Activated CD4-positive, alpha-beta T cell treated with anti-CD3 and anti-CD28 coated beads for 1 hour (primary cell): ENCODE results near the gene COX7B2.

Experiments
- DNase-seq: peaks from one replicate; pipeline ENCODE4 v3.0.0-alpha.2; 2020

COX7B2 gene

DNA sequence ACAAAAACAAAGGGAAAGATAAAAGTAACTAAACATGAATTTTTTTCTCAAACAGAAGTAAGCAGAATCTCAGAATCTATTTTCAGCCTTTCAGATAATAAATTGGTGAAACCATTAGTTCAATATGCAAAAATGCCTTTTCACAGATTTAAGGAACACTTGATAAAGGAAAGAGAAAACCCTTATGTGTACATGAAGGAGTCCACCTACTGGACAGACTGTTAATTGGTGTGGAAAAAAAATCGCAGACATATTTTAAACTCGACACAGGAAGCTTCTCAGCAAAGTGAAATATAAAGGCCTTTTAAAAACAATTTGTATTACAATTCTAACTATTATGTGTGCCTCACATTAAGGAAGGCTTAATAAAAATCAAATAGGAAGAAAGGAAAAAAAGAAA is 22.3 kb downstream of the COX7B2 start:
- DNase-seq, result no peak

DNA sequence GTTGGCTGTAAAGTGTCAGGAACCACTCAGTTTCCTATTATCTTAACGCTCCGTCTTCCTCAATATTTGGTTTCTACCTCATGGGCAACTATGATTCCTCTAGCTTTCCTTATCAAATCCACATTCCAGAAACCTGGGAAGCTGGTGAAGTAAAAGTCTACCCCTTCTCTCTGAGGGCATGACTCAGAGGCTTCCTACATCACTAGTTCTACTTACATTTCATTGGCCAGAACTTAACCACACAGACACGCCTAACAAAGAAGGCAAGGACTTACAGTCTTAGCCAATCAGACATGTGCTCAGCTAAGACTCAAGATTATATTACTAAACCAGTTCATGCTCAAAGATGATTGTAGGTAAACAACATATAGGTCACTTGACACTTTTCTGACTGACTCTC is 30.4 kb downstream of the COX7B2 start:
- DNase-seq, result no peak

DNA sequence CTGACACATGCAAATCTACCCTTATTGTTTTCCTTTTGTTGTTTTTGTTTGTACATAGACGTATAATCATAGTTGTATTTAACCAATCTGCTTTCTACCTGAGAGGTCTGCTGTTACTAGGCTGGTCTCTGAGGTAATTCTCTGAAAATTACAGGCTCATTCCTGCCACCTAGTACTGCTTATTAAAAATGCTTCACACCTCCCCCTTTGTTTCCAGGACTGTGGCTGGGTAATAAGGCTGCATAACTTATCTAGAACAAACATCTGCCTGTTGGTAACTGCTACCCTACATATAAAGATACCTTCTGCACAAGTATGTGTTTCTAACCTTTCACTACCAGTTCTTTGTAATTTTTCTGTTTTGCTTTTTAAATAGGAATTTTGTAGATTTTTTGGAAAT is 34.2 kb downstream of the COX7B2 start:
- no peak for DNase-seq

DNA sequence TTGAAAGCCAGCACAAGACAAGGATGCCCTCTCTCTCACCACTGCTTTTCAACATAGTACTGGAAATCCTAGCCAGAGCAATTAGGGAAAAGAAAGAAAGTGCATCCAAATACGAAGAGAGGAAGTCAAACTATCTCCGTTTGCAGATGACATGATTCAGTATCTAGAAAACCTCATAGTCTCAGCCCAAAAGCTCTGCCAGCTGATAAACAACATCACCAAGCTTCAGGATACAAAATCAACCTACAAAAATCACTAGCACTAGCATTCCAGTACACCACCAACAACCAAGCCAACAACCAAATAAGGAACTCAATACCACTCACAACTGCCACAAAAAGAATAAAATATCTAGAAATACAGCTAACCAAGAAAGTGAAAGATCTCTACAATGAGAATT is 38.6 kb downstream of the COX7B2 start:
- DNase-seq, result no peak

DNA sequence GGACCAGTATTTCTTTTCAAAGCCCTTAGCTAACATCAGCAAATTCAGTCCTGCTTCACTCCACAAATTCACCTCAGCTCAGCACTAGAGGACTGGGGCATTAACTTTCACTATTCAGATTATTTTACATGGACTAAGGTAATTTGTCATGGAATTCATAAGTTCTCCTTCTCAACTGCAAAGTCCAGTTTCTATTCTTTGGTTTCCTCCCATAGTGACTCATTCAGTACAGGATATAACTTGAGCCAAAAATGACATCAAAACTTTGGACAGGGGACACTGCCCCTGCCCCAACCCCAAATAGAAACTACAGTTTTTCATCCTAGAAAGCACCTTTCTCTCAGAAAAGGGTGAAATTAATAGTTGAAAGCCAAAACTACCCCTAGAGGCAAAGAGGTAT is 52.7 kb downstream of the COX7B2 start:
- DNase-seq, result no peak

DNA sequence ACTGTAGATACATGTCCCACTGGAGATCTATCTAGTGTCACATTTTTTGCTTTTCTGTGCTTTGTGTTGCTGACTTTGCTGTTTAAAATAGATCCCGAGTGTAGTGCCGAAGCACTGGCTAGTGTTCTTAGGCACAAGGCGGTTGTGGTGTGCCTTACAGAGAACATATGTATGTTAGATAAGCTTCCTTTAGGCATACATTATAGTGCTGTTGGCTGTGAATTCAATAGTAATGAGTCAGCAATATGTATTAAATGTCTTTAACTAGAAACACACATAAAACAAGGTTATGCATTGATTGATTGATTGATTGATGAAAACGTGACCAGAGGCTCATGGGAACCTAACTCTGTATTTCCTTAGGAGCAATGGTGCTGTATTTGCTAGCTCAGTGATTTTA is 56.2 kb downstream of the COX7B2 start:
- no peak for DNase-seq

DNA sequence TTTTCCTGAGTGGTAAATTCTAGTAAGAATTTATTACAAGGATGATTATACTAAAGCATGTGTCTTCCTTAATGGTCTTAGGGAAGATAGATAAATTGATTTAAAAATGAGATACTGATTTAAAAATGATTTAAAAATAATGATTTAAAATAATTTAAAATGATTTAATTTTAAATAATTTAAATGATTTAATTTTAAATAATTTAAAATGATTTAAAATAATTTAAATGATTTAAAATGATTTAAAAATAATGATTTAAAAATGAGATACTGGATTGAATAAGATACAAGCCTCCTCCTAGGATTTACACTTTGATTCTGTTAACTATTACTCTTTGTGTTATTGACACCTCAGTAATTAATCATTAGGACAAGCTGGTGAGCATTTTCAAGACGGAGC is 59.0 kb downstream of the COX7B2 start:
- no peak for DNase-seq

DNA sequence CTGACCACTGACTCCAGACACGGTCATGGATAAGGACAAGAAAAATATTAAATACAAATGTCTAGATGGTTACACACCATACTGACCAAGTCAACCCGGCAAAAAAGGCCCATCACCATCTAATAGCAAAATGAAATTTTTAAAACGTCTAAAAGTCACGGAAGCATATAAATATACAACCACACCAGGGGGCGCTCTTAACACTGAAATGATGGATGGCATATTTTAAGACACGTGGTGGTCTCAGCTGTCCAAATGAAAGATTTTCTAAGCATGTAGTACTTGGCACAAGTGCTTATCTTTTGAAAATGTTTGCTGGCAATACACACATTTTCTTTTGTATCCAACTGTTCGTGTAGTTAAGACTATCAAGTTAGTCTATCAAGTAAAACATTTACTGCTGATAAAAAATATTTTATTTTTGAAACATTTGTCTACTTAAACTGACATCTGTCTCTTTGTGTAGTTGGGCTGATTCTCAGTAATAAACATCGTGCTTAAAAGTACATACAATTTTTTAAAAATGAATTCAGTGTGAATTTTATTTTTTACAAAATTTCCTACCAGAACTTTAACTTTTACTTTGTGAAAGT is 64.6 kb downstream of the COX7B2 start:
- no peak for DNase-seq

DNA sequence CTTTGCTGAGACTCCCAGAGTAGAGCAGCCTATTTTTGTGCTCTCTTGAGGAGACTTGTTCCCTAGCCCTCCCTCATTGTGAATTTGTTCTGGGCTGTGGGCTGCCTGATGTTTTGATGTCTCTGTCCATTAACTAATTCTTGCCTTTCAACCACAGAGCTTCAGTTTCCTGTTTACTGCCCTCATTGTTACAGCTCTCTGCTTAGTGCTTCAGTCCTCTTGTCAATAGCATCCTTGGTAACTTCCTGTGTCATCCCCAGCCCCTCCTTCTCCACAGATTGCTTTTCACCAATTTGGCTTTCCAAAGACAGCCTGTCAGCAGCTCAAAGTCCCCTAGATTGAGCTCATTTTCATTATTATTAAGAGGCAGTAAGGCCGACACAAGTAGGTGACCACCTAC is 69.9 kb downstream of the COX7B2 start:
- DNase-seq, result no peak

DNA sequence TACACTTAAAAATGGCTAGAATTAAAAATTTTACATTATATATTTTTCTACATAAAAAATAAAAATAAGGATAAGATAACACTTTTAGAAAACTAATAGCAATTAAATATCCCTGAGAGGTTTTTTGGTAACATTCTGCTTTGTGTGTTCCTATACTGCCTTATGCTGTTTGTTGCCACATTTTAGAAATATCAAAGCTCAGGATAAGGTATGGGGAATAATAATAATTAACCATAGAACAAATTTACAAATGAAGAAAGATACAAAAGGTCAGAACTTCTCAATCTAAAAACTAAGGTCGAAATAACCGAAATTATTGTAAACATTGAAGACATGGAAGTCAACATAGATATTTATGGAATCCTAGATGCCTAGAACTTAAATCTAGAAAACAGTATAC is 71.4 kb downstream of the COX7B2 start:
- DNase-seq, result no peak

DNA sequence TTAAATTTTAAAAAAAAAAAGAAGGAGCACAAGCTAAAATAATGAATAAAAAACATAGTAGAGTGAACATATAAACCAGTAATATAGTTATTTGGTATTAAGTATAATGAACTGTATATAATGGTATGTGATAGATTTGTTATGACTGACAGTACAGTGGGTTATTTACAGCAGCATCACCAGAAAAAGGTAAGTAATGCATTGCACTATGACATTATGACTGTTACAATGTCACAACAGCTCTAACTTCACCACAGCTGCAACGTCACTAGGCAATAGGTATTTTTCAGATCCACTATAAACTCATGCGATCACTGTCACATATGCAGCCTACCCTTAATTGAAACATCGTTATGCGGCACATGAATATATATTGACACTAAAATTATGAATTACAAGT is 72.5 kb downstream of the COX7B2 start:
- DNase-seq, result no peak

DNA sequence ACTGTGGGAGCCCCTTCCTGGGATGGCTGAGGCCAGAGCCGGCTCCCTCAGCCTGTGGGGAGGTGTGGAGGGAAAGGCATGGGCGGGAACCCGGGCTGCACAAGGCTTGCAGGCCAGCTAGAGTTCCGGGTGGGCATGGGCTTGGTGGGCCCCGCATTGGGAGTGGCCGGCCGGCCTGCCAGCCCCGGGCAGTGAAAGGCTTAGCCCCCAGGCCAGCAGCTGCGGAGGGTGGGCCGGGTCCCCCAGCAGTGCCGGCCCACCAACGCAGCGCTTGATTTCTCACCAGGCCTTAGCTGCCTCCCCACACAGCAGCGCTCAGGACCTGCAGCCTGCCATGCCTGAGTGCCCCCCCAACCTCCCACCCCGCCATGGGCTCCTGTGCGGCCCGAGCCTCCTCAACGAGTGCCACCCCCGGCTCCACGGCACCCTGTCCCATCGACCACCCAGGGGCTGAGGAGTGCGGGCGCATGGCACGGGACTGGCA is 78.0 kb downstream of the COX7B2 start:
- DNase-seq, result no peak

DNA sequence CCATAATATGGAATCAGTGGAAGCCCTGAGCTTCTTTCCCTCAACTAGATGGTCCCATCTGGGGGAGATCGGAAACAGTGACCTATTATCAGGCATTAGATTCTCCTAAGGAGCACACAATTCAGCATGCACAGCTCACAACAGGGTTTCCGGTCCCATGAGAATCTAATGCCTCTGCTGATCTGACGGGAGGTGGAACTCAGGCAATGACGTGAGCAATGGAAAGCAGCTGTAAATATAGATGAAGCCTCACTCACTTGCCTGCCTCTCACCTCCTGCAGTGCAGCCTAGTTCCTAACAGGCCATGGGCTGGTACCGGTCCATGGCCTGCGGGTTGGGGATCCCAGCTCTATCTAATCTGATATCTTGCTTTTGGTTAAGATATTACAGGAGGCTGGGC is 88.9 kb downstream of the COX7B2 start:
- DNase-seq, result no peak

DNA sequence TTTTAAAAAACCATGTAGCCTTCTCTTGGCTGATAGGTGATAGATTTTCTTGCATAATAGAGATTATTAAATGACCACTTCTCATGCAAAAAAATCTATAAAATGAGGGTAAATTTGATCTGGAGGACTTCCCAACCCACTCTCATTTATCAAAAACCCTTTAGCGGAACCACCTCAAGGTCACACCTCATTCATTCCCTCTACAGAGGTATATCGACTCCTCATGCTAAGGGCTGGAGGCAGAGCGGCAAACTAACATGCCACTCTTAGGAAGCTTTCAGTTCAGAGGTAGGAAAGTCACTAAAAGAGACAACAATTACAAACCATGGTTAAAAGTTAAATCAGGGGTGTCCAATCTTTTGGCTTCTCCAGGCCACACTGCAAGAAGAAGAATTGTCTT is 90.0 kb downstream of the COX7B2 start:
- no peak for DNase-seq

DNA sequence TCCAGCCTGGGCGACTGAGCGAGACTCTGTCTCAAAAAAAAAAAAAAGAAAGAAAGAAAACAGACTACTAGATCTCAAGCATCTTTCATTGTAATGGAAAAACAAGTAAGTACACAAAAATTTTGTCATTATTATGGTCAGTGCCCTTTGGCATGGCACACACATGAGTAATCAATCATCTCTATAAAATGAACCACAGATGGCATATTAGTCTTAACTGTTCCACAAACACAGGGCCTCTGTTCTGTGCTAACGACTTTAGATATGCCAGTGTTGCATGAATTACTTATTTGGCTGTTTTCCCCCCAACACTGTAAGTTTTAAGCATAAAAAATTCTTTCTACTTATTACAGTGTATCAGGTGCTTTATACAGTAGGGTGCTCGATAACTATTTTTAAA is 90.4 kb downstream of the COX7B2 start:
- no peak for DNase-seq

DNA sequence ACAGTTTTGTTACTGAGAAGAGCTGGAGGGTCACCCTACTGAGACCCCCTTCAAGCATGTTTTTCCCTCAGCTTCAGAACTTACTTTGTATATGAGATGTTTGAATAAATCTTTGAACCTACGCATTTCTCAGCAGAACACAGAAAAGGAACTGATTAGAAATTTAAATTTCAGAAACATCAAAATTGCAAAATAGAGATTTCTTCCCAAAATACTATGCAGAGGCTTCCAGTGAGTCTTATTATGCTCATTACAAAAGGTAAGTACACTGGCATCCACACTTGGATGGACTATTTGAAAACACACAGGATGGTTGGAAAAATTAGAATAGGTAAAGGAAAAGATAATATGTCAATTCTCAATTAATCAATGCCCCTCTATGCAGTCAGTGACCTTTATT is 91.2 kb downstream of the COX7B2 start:
- DNase-seq, result no peak

DNA sequence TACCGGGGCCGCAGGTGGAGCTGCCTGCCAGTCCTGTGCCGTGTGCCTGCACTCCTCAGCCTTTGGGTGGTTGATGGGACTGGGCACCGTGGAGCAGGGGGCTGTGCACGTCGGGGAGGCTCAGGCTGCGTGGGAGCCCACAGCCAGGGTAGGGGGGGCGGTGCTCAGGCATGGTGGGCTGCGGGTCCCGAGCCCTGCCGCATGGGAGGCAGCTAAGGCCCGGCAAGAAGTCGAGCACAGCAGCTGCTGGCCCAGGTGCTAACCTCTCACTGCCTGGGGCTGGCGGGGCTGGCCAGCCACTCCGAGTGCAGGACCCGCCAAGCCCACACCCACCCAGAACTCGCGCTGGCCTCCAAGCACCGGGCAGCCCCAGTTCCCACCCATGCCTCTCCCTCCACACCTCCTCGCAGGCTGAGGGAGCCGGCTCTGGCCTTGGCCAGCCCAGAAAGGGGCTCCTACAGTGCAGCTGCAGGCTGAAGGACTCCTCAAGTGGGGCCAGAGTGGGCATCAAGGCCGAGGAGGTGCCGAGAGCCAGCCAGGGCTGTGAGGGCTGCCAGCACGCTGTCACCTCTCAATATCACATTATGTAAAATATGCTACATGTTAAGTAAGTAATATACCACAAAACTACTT is 104.1 kb downstream of the COX7B2 start:
- no peak for DNase-seq

DNA sequence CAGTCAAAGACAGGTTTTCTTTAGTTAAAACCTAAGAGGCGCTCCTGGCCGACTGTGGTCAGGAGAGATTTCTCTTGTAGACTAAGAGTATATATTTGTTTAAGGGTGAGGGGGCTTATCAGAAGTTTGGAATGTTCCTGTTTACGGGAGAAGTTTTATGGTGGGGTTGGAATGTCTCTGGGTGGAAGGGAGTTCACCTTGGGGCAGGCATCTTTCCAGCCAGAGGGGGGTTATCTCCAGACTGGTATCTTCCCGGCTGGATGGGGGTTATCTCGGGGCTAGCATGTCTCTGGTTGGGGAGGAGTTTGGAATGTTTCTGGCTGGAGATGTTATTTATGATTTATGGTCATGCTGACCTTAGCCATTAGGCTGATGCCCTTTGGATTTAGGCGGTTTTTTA is 116.0 kb downstream of the COX7B2 start:
- DNase-seq, result no peak

DNA sequence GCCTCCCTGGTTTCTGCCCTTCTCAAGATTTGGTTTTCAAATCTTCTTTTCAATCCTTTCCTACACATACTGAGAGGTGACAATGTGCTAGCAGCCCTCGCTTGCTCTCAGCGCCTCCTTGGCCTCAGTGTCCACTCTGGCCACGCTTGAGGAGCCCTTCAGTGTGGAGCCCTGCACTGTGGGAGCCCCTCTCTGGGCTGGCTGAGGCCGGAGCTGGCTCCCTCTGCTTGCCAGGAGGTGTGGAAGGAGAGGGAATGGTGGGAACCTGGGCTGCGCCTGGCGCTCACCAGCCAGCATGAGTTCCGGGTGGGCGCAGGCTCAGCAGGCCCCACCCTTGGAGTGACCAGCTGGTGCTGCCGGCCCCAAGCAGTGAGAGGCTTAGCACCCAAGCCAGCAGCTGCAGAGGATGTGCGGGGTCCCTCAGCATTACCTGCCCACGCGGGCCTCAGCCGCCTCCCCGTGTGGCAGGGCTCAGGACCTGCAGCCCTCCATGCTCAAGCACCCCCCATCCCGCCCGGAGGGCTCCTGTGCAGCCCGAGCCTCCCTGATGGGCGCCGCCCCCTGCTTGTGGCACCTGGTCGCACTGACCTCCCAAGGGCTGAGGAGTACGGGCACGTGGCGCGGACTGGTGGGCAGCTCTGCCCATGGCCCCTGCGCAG is 127.5 kb downstream of the COX7B2 start:
- DNase-seq, result no peak

DNA sequence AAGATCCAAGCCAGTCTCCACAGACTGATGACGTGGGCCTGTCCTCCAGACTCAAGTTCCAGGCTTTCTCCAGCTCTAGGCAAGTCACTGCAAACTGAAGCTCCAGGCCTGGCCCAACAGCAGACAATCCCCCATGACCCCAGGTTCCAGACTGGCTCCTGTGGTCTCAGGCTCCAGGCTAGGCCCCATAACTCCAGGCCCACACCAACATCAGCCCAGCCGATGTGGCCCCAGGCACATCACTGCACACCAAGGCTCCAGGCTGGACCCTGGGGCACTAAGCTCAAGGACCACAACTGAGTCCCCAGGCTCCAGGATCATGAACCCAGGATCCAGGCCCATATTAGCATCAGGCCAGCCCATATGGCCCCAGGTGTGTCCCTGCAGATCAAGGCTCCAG is 143.6 kb downstream of the COX7B2 start:
- no peak for DNase-seq

DNA sequence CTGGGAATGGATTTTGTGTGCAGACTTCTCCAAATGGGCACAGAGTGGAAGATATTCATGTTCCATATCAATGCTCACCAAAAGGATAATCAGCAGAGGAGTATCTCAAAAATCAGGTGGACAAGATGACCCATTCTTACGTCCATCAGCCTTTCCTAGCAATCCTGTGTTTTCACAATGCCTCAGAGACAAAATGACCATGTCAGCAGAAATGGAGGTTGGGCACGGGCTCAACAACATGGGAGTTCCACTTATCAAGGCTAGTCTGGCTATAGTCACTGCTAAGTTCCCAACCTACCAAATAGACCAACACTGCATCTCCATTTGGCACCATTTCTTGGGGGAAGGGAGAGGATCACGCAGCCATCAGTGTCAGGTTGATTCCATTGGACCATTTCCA is 179.0 kb downstream of the COX7B2 start:
- DNase-seq, result no peak

DNA sequence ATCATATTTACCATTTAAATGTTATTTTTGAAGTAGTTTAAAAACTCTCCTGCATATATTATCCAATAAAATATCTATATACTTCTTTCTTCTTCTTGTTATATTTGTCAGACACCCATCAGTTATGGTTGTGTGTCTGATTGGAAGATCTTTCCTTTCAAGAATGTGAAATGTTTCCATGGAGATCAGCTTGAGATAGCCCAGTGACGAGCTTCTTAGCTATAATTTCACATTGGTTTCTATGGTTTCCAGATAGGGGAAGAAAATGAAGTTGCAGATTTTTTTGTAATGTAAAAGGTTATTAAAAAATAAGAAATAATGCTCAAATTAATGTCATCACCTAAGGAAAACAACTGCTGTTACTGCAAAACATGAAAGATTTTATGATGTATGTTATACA is 189.0 kb downstream of the COX7B2 start:
- no peak for DNase-seq

DNA sequence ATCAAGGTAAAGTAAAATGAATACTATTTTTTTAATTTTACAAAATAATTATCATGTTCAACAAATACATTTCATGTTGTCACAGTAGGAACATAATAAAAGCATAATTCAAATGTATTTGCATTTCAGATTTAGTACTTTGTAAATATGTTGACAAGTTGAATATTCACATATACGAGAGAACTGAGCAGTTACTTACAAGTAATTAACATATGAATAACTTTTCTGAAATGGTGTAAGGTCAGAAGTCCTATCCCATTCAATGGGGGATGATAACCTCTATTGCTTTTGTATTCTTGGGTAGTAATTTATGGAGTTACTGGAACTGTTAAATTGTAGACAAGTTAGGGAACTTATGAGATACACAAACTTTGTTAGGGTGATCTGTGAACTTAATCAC is 191.1 kb downstream of the COX7B2 start:
- no peak for DNase-seq

DNA sequence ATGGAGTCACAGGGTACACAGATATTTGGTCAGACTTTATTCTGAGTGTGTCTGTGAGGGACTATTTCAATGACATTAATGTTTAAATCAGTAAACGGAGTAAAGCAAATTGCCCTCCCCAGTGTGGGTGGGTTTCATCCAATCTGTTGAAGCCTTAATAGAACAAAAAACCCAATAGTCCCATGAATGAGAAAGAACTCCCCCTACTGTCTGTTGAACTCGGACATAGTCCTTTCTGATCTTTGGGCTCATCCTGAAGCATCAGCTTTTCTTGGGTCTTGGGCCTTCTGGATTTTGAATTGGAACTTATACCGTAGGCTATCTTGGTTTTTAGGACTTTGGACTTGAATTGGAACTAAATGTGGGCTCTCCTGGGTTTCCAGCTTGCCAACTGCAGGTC is 193.6 kb downstream of the COX7B2 start:
- no peak for DNase-seq

DNA sequence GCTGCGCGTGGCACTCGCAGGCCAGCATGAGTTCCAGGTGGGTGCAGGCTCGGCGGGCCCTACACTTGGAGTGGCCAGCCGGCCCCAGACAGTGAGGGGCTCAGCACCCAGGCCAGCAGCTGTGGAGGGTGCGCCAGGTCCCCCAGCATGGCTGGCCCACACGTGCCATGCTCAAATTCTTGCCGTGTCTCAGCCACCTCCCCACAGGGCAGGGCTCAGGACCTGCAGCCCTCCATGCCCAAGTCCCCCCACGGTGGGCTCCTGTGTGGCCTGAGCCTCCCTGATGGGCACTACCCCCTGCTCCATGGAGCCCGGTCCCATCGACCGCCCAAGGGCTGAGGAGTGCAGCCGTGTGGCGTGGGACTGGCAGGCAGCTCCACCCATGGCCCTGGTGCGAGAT is 210.2 kb downstream of the COX7B2 start:
- no peak for DNase-seq
